ENCODE results near the gene IP6K2.
"Not testable (repeated sequence)": the region's sequence is repeated elsewhere in the genome, so short reads cannot be mapped to it uniquely, and the experiment has no call there.

Gene IP6K2

DNA sequence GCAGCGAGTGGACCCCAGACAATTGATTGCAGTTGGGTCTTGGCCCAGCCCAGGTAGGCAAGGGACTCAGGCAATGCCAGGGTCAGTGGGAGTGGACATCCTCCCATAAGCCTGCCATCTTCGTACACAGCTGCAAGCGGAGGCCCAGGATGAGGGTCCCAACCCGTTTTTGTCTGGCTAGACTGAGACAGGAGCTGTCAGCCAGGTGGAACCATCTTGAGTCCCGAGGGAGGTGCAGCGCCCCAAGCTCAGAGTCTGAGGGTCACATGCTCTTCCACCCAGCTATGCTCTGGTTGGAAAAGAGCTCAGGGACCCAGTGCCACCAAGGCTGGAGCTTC lies 22.6 kb upstream of the IP6K2 start:
- DNase-seq (ENCODE audit: low spot score): no peak
- TF ChIP-seq CTCF (IDR thresholded peaks at IDR 0.05; ENCODE audit: extremely low read depth, insufficient read depth, missing control alignments): no peak
- in situ Hi-C loops (cut with MboI; ENCODE audit: low pct_unique_long_range_greater_than_20kb, low sequenced_read_pairs, unreplicated experiment): no loop called here

GRCh38 chr3:48738926-48739616 lies 22.1 kb upstream of the IP6K2 start:
- DNase-seq (ENCODE audit: low spot score): no peak
- in situ Hi-C loops (cut with MboI; ENCODE audit: low pct_unique_long_range_greater_than_20kb, low sequenced_read_pairs, unreplicated experiment): no loop called here
- TF ChIP-seq CTCF (IDR thresholded peaks at IDR 0.05; ENCODE audit: extremely low read depth, insufficient read depth, missing control alignments): no peak

- TF ChIP-seq CTCF (IDR thresholded peaks at IDR 0.05; ENCODE audit: extremely low read depth, insufficient read depth, missing control alignments): no peak
- in situ Hi-C loops (cut with MboI; ENCODE audit: low pct_unique_long_range_greater_than_20kb, low sequenced_read_pairs, unreplicated experiment): no loop called here
- no peak for DNase-seq (ENCODE audit: low spot score)
Measured at GRCh38 chr3:48738144-48738536, 21.1 kb upstream of the IP6K2 start.

DNA sequence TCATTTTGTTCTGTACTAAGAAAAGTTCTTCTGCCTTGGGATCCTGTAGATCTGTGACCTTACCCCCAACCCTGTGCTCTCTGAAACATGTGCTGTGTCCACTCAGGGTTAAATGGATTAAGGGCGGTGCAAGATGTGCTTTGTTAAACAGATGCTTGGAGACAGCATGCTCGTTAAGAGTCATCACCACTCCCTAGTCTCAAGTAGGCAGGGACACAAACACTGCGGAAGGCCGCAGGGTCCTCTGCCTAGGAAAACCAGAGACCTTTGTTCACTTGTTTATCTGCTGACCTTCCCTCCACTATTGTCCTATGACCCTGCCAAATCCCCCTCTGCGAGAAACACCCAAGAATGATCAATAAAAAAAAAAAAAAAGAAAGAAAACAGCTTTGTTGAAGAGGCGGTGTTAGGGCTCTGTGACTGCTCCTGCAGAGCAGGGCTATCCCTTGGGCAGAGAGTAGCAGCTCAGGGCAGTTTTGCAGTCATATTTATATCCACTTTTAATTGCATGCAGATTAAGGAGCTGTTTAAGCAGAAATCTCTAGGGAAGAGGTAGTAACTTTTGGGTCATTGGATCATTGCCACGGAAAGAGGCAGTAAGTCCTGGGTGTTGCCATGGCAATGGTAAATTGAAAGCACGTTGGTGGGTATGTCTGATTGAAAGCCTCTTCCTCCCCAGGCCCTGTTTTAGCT lies 18.2 kb upstream of the IP6K2 start:
- in situ Hi-C loops (cut with MboI; ENCODE audit: low pct_unique_long_range_greater_than_20kb, low sequenced_read_pairs, unreplicated experiment); DNase-seq (ENCODE audit: low spot score): not testable (repeated sequence)

DNA sequence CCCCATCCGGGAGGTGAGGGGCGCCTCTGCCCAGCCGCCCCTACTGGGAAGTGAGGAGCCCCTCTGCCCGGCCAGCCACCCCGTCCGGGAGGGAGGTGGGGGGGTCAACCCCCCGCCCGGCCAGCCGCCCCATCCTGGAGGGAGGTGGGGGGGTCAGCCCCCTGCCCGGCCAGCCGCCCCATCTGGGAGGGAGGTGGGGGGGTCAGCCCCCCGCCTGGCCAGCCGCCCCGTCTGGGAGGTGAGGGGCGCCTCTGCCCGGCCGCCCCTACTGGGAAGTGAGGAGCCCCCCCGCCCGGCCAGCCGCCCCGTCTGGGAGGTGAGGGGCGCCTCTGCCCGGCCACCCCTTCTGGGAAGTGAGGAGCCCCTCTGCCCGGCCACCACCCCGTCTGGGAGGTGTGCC lies 17.5 kb upstream of the IP6K2 start:
- DNase-seq (ENCODE audit: low spot score): not testable (repeated sequence)

DNA sequence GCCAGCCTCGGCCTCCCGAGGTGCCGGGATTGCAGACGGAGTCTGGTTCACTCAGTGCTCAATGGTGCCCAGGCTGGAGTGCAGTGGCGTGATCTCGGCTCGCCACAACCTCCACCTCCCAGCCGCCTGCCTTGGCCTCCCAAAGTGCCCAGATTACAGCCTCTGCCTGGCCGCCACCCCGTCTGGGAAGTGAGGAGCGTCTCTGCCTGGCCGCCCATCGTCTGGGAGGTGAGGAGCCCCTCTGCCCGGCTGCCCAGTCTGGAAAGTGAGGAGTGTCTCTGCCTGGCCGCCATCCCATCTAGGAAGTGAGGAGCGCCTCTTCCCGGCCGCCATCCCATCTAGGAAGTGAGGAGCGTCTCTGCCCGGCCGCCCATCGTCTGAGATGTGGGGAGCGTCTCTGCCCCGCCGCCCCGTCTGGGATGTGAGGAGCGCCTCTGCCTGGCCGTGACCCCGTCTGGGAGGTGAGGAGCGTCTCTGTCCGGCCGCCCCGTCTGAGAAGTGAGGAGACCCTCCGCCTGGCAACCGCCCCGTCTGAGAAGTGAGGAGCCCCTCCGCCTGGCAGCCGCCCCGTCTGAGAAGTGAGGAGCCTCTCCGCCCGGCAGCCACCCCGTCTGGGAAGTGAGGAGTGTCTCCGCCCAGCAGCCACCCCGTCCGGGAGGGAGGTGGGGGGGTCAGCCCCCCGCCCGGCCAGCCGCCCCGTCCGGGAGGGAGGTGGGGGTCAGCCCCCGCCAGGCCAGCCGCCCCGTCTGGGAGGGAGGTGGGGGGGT lies 16.9 kb upstream of the IP6K2 start:
- in situ Hi-C loops (cut with MboI; ENCODE audit: low pct_unique_long_range_greater_than_20kb, low sequenced_read_pairs, unreplicated experiment); DNase-seq (ENCODE audit: low spot score): not testable (repeated sequence)

More for the DNA sequence above, 17.5 kb upstream of the IP6K2 start:
- in situ Hi-C loops (cut with MboI; ENCODE audit: low pct_unique_long_range_greater_than_20kb, low sequenced_read_pairs, unreplicated experiment): not testable (repeated sequence)

GRCh38 chr3:48727511-48727910 lies 10.5 kb upstream of the IP6K2 start:
- in situ Hi-C loops (cut with MboI; ENCODE audit: low pct_unique_long_range_greater_than_20kb, low sequenced_read_pairs, unreplicated experiment): no loop called here
- no peak for TF ChIP-seq CTCF (IDR thresholded peaks at IDR 0.05; ENCODE audit: extremely low read depth, insufficient read depth, missing control alignments)
- DNase-seq (ENCODE audit: low spot score): no peak

GRCh38 chr3:48725185-48725855 lies 8.3 kb upstream of the IP6K2 start:
- in situ Hi-C loops (cut with MboI; ENCODE audit: low pct_unique_long_range_greater_than_20kb, low sequenced_read_pairs, unreplicated experiment); DNase-seq (ENCODE audit: low spot score): not testable (repeated sequence)

Data from GM13977 (cell line).